ENCODE results near the gene ZNF518A.
"Not testable (repeated sequence)": the region's sequence is repeated elsewhere in the genome, so short reads cannot be mapped to it uniquely, and the experiment has no call there.

ZNF518A gene

DNA sequence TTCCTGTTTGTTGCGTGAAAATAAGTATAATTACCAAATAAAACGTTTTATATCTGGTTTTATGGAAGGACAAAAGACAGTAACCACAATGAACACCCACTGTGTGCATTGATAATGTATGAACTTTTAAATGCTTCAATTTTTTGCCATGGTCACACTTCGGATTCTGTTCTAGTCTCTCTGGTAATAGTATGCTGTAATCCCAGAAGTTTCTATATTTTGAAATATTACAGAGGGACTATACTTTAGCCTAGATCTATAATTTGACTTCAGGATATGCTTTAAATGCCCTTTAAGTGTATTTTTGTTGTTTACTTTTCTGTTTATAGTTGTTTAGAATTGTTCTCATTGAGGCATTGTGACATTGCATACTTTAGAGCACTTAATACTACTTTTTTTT, 1.5 kb downstream of the ZNF518A start:
- no peak for DNase-seq (ENCODE audit: low read depth, low spot score)

DNA sequence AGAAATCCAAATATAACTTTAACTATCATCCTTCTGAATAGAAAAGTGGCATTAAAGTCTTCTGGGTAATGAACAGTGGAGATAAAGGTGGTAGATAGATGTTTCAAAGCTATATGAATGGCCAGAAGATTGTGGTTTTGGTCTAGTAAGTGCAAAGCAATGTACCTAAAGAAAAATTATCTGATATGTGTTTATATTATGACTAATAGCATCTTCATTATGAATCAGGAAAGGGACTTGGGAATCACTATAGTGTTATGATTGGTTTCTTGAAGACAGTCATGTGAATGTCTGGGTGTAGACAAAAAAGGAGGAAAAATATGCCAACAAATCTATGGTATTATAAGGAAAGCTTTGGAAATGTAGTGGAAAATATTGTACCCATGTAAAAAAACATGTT, 3.0 kb downstream of the ZNF518A start:
- no peak for DNase-seq (ENCODE audit: low read depth, low spot score)

DNA sequence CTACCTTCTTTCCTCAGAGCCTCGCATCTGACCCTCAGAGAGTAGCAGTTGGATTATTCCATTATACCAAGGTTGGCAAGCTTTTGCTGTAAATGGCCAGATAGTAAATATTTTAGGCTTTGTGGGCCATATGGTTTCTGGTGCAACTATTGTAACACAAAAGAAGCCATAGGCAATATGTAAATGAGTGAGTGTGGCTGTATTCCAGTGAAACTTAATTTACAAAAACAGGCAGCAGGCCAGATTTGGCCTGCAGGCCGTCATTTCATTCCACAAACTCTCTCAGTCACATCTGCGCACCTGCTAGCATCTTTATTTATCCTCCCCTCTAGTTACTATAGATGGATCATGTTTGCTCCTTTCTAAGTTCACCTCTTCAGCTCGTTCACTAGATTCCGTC, 6.7 kb downstream of the ZNF518A start:
- no peak for DNase-seq (ENCODE audit: low read depth, low spot score)

DNA sequence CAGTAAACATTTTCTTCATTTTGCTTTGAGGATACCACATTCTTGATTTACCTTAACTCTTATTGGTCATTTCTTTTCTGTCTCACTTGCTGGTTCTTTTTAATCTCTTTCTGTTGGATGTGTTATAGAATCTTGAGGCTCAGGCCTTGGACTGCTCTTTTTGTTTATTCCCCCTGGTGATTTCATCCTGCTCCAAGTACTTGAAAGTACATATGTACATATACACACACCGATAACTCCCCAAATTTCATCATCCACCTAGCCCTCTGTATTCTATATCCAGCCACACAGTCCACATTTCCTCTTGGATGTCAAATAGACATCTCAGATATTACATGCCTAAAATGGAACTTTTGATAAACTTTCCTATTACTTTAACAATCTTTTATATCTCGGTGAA, 7.5 kb downstream of the ZNF518A start:
- no peak for DNase-seq (ENCODE audit: low read depth, low spot score)

DNA sequence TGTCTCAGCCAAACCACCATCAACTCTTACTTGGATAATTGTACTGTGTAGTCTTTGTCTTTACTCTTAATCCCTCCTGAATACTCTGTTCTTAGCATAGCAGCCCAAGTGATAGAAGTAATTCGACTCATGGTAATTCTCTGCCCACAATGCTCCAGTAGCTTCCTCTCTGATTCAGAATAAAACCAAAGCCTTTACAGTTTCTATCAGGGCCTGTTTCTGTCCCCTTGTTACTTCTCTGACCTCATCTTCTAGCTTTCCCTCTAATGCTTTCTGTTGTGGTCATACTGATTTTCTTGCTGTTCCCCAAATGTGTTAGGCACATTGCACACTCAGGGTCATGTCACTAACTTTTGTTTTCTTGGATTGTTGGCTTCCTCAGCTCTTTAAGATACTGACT, 8.0 kb downstream of the ZNF518A start:
- DNase-seq (ENCODE audit: low read depth, low spot score) = no peak

DNA sequence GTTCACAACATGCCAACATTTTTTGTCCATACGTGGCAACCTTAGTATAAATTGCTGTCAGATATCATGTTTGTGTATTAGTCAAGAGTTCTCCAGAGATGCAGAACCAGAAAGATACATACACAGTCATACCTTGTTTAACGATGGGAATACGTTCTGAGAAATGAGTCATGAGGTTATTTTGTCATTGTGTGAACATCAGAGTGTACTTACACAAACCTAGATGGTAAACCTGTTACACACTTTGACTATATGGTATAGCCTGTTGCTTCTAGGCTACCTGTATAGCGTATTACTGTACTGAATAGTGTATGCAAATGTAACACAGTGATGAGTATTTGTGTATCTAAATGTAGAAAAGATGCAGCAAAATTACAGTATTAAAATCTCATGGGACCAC, 22.3 kb downstream of the ZNF518A start:
- DNase-seq (ENCODE audit: low read depth, low spot score) = no peak

DNA sequence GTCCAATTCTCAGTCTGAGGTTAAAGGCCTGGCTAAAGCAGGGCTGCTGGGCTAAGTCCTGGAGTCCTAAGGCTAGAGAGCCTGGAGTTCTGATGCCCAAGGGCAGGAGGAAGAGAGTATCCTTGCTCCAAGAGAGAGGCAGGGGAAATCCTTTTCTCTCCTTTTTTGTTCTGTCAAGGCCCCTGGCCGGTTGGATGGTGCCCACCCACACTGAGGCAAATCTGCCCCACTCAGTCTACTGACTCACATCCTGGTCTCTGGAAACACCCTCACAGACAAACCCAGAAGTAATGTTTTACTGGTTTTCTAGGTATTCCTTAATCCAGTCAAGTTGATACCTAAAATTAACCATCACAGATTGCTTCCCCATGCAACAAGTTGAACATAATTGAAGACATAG, 23.0 kb downstream of the ZNF518A start:
- DNase-seq (ENCODE audit: low read depth, low spot score) = no peak

DNA sequence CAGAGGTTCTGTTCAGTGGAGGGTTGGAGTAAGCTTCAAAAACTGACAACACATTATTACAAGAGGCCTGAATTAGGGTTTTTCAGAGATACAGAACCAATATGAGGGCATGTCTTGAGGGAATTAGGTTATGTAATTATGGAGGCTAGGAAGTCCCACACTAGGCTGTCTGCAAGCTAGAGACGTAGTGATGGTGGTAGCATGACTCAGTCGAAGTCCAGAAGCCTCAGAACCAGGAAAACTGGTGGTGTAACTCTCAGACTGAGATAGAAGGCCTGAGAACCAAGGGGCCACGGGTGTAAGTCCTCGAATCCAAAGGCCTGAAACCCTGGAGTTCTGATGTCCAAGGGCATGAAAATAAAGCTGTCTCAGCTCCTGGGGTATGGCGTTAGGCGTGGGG, 35.6 kb downstream of the ZNF518A start:
- DNase-seq (ENCODE audit: low read depth, low spot score) = no peak

DNA sequence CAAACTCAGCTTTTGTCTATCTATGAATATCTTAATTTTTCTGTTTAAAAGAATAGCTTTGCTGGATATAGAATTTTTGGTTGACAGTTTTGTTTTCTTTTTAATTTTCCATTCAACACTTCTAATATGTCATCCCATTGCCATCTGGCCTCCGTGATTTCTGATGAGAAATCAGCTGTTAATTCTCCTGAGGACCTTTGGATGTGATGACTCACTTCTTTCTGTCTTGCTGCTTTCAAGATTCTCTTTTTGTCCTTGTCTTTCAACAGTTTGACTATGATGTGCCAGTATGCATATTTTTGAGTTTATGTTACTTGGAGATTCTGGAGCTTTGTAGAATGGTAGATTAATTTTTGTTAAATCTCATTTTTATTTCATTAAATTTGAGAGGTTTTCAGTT, 38.4 kb downstream of the ZNF518A start:
- DNase-seq (ENCODE audit: low read depth, low spot score) = no peak

DNA sequence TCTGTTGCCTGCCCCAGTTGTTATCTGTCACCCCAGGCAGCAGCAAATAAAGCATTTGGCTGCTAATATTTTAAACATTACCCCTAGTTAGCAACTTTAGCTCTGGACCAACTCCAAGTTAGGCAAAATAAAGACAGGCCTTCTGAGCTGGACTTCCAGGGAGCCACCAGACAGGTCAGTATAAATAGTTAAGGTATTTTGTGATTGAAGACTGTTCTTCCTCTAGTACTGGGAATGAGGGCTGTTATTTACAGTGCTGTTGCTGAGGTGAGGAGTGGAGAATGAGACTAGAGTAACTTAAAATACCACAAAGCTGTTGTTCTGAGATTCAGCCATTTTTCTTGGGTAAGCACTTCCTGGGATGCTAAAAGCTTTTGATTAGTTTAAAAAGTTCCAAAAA, 40.1 kb downstream of the ZNF518A start:
- no peak for DNase-seq (ENCODE audit: low read depth, low spot score)

DNA sequence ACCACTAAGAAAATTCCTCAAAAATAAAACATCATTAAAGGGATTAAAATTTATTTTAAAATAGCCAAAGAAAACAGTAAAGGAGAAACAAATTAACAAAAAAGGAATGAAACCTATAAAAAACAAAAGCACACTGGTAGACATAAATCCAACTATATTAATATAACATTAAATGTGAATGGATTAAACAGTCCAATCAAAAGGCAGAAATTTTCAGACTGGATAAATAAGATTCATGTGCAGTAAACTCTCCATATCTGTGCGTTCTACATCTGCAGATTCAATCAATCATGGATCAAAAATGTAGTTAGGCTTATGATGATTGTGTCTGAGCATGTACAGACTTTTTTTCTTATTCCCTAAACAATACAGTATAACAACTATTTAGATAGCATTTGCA, 42.6 kb downstream of the ZNF518A start:
- no peak for DNase-seq (ENCODE audit: low read depth, low spot score)

DNA sequence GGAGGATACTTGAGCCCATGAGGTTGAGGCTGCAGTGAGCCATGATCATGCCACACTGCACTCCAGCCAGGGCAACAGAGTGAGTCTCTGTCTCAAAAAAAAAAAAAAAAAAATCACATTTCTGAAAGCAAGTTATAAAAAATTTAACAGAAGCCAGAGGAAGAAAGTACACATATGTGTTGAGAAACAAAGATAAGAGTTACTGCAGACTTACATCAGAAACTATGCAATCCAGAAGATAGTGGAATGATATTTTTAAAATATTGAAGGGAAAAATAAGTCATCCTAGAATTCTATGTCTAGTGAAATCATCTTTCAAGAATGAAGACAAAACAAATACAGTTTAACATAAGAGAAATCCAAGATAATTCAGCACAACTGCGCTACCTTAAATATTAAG, 46.9 kb downstream of the ZNF518A start:
- no peak for DNase-seq (ENCODE audit: low read depth, low spot score)

DNA sequence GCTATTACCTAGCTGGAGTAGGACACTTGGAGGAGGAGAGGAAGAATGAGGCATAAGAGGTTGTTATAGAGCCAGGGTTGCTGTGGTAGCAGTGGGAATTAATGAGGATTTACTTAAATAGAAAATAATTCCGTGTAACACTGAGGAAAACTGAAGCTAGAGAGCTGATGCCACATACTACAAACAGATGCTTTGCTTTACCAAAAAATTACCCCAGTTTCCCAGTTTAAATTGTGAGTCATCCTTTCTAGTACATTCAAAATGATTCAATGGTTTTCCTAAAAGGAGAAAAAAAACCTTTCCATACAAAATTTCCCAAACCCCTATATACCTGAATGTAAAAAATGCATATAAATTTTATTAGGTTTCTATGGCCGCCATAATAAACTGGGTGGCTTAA, 58.3 kb downstream of the ZNF518A start:
- DNase-seq (ENCODE audit: low read depth, low spot score) = no peak

DNA sequence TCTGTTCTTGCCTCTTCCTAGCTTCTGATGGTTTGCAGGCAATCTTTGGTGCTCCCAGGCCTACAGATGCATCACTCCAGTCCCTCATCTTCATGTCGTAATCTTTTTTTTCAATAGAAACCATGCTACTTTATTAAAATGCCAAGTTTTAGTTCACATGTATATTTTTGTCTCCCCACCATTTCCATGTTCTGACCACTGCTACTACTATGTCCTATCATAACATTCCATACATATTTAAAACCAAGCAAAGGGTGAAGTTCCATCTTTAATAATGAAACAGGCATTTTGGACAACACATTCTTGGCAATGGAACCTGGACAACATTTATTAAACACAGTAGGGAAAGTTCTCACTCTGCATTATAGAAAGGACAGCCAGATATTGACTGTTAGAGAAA, 58.8 kb downstream of the ZNF518A start:
- DNase-seq (ENCODE audit: low read depth, low spot score) = no peak

DNA sequence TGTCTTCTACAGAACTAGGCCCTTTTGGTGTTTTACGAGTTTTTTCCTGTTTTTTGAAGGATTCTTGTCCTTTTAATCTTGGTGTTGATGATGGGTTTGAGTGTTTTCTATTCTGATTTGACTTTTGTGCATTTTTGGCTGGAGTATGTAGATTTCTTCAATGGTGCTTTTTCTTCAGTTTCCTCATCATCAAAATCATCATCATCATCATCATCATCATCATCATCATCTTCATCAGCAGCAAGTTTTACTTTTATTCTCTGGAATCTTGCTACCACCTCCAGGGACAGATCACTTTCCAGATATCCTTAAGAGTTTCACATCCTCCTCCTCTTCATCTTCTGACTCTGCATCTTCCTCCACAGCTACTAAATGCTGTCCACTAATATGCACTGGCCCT, 59.4 kb downstream of the ZNF518A start:
- not testable (repeated sequence) for DNase-seq (ENCODE audit: low read depth, low spot score)

DNA sequence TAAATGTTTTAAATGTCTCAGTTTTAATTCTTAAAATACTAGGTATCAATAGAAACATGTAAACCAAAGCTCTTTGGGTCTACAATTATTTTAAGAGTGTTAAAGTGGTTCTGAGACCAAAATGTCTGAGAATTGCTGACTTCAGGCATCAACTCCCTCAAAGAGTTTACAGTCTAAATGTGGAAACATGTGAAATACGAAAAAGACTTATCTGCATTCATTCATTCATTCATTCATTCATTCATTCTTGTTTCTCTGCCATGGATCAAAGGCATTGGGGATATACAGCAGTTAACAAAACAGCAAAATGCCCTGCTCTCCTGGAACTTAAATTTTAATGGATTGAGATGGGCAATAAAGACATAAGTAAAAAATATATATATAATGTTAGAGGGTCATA, 71.4 kb downstream of the ZNF518A start:
- no peak for DNase-seq (ENCODE audit: low read depth, low spot score)

DNA sequence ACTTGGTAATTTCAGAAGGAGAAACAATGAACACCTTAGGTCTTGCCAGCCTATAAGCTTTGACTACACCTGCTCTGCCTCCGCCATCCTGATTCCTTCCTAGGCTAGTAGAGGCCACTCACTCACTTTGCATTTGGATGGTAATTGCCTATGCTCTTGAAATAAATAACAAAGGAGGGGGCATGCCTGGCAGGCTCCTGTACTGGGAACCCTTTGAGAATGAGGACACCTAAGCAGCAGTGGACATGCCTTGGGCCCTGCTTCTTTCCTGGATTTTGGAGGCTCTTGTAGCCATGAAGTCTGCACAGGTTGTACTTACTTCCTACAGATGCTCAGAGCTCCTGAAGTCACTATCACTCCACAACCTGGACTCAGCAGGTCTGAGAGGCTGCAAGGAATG, 75.5 kb downstream of the ZNF518A start:
- peak; percentile 17 for DNase-seq (ENCODE audit: low read depth, low spot score)

DNA sequence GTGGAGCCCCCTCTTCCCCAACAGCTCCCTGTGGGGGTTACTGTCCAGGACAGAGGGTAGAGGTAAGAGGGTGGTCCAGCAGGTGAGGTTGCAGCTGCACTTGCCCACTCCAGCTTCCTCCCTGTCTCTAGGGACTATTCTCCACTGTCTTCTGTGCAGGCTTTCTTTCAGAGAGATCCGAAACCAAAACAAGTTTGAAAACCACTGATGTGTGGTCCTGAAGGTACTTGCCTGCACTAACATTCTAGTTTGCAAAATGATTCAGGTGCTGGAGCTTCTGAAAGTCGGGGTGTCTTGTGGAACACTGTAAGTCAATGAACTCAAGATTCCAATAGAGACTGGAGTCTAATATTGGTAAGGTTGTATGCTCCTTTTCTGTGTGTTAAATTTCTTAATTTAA, 78.2 kb downstream of the ZNF518A start:
- no peak for DNase-seq (ENCODE audit: low read depth, low spot score)

DNA sequence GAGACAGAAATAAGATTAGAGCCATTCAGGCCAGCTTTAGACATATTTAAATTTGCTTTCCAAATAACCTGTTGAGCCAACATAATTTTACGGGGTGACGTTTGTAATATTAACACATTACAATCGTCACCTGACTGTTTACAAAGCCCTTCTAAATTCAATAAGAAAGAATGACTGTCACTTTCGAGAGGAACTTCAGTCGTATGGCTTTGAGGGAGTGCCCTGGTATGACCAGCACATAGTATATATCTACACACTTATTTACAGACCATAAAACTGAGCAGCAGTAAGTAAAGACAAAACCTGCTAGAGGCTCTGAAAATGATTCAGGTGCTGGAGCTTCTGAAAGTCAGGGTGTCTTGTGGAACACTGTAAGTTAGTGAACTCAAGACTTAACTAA, 78.8 kb downstream of the ZNF518A start:
- DNase-seq (ENCODE audit: low read depth, low spot score) = no peak

DNA sequence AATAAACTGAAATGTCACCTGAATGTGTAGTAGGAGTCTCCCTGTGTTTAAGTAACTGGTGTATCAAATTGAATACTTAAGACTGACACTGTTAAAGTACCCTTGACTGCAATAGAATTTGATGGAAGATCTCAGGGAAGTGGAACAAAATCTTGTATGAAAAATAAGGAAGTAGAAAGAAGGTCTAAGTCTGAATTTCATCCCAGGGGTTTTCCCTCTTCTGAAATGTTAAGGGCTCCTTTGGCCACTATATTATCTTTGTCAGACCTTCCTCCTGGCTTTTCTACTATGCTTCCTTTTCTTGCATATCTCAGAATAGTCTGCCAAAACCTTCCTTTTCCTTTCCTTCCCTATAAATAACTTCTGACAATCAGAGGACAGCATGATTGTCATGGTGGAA, 81.7 kb downstream of the ZNF518A start:
- no peak for DNase-seq (ENCODE audit: low read depth, low spot score)

DNA sequence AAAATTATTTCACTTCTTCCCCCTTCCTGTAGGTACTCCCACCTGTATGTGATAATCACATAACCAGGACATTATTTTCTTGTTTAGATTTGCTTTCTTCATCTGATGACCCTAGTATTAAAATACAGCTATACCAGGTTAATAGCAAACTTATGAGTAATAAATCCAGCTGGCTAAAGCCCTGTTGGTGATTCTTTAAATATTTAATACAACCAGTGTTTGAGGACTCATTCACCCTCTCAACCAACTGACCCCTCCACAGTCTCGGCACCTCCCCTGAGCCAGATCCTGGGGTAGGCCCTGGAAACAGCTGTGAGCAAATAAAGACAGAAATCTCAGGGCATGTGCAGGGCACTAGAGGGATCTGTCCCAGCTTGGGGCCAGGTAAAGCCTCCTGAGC, 82.8 kb downstream of the ZNF518A start:
- no peak for DNase-seq (ENCODE audit: low read depth, low spot score)
